ENCODE measurements around the gene TP53I11. TPM values are rescaled to one million over a fixed set of nuclear protein-coding genes. Genes with fewer than 3 reads are reported as not detected.

The TP53I11 gene
- total and polyA plus RNA-seq, 9 of the 15 experiments (the other 6 are each of a cell fraction or from before 2014, with no cell fraction given): 0.14 to 2.5 (median 1.2) TPM; not detected in 2

DNA sequence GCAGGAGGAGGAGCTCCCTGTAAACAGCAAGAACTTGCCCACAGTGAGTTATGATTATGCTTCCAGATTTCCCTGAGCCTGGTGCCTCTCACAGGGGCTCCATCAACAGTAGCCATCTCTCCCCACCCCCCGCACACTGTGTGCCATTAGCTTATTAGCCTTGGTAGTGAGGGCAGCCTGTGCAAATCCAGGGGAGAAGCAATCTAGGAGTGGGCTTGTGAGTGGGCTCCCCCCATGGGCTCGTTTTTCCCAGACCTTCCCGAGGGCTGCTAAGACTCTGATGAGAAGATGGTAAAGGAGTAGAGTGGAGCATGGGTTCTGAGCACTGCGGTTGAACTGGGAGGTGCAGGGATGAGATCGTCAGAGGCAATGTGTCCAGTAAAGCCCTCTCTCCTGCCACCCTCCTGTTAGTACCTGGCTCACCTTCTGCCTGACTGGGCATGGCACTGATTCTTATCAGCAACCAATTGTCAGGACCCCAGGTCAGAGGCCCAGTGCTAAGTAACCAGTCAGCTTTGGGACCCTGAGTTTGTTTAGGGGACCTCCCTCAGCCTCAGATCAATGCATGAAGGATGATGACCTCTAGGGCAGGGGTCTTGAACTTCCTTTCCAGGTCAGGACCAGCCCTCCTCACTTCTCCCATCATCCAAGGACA lies 38.4 kb upstream of the TP53I11 start:
- FAIRE-seq: no peak
- Histone ChIP-seq H3K79me2 (ENCODE audit: control insufficient read depth, insufficient read depth, low read length) (no peaks in the 10 kb centered on the region), H4K20me1 (replicated peaks; ENCODE audit: control insufficient read depth, insufficient read depth, low read length) (no peaks in the 10 kb centered on the region; the same call in none of the 2 replicates), H3K9ac (ENCODE audit: insufficient read depth in 1 of 2, low read depth in 2 of 2, low read length in 2 of 2) (no peak overlapping the region), H3K9me3 (replicated peaks; ENCODE audit: control insufficient read depth, insufficient read depth, low read depth, low read length) (no peaks in the 10 kb centered on the region), H3K9me1 (ENCODE audit: control insufficient read depth, insufficient read depth, low read length) (no peaks in the 10 kb centered on the region), H2AFZ (ENCODE audit: low read depth, low read length) (no peak overlapping the region), H3K4me2 (ENCODE audit: insufficient read depth, low read length) (no peak overlapping the region), H3K4me1 (replicated peaks in 1 of 2; ENCODE audit: control insufficient read depth in 2 of 2, insufficient read depth in 2 of 2, low read length in 2 of 2) (no peaks in the 10 kb centered on the region), H3K27ac (ENCODE audit: extremely low read depth, low read depth, low read length) (no peak overlapping the region), H3K27me3 (ENCODE audit: control insufficient read depth in 2 of 2, insufficient read depth in 2 of 2, low read length in 2 of 2) (peaks cover 13 to 61% of the 10 kb centered on the region in 2 experiments), H3K36me3 (ENCODE audit: control insufficient read depth, insufficient read depth, low read length) (no peaks in the 10 kb centered on the region), H3K4me3 (no peak overlapping the region)
- TF ChIP-seq HNRNPH1 (optimal IDR thresholded peaks at IDR 0.05; ENCODE audit: low read depth, low read length) (no peak), ZFP36 (IDR thresholded peaks at IDR 0.05; ENCODE audit: low read depth, low read length, partially characterized antibody) (no peak), TCF7 (IDR thresholded peaks at IDR 0.05; ENCODE audit: borderline replicate concordance) (no peak), MCM2 (IDR thresholded peaks at IDR 0.05; ENCODE audit: low read depth) (no peak), CHD4 (IDR thresholded peaks at IDR 0.05; ENCODE audit: insufficient read depth, insufficient replicate concordance, low read depth, low read length, poor library complexity, severe bottlenecking) (no peak), SIX5 (IDR thresholded peaks at IDR 0.05; ENCODE audit: borderline replicate concordance in 1 of 2, insufficient read depth in 1 of 2, low read depth in 1 of 2, low read length in 2 of 2) (no peak), PCBP2 (IDR thresholded peaks at IDR 0.05; ENCODE audit: low read depth, low read length, poor library complexity, severe bottlenecking) (no peak)
- TF ChIP-seq, protein P1, sequence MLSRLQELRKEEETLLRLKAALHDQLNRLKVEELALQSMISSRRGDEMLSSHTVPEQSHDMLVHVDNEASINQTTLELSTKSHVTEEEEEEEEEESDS (CRISPR knock-in tag; IDR thresholded peaks at IDR 0.05): no peak
- TF ChIP-seq, protein P2, sequence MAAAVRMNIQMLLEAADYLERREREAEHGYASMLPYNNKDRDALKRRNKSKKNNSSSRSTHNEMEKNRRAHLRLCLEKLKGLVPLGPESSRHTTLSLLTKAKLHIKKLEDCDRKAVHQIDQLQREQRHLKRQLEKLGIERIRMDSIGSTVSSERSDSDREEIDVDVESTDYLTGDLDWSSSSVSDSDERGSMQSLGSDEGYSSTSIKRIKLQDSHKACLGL (CRISPR knock-in tag; IDR thresholded peaks at IDR 0.05; ENCODE audit: borderline replicate concordance, poor library complexity, severe bottlenecking): no peak
- TF ChIP-seq, protein P3, sequence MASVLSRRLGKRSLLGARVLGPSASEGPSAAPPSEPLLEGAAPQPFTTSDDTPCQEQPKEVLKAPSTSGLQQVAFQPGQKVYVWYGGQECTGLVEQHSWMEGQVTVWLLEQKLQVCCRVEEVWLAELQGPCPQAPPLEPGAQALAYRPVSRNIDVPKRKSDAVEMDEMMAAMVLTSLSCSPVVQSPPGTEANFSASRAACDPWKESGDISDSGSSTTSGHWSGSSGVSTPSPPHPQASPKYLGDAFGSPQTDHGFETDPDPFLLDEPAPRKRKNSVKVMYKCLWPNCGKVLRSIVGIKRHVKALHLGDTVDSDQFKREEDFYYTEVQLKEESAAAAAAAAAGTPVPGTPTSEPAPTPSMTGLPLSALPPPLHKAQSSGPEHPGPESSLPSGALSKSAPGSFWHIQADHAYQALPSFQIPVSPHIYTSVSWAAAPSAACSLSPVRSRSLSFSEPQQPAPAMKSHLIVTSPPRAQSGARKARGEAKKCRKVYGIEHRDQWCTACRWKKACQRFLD (CRISPR knock-in tag; IDR thresholded peaks at IDR 0.05): no peak
- TF ChIP-seq, protein P4, sequence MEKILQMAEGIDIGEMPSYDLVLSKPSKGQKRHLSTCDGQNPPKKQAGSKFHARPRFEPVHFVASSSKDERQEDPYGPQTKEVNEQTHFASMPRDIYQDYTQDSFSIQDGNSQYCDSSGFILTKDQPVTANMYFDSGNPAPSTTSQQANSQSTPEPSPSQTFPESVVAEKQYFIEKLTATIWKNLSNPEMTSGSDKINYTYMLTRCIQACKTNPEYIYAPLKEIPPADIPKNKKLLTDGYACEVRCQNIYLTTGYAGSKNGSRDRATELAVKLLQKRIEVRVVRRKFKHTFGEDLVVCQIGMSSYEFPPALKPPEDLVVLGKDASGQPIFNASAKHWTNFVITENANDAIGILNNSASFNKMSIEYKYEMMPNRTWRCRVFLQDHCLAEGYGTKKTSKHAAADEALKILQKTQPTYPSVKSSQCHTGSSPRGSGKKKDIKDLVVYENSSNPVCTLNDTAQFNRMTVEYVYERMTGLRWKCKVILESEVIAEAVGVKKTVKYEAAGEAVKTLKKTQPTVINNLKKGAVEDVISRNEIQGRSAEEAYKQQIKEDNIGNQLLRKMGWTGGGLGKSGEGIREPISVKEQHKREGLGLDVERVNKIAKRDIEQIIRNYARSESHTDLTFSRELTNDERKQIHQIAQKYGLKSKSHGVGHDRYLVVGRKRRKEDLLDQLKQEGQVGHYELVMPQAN (IDR thresholded peaks at IDR 0.05; ENCODE audit: borderline replicate concordance): no peak
- TF ChIP-seq, protein P5, sequence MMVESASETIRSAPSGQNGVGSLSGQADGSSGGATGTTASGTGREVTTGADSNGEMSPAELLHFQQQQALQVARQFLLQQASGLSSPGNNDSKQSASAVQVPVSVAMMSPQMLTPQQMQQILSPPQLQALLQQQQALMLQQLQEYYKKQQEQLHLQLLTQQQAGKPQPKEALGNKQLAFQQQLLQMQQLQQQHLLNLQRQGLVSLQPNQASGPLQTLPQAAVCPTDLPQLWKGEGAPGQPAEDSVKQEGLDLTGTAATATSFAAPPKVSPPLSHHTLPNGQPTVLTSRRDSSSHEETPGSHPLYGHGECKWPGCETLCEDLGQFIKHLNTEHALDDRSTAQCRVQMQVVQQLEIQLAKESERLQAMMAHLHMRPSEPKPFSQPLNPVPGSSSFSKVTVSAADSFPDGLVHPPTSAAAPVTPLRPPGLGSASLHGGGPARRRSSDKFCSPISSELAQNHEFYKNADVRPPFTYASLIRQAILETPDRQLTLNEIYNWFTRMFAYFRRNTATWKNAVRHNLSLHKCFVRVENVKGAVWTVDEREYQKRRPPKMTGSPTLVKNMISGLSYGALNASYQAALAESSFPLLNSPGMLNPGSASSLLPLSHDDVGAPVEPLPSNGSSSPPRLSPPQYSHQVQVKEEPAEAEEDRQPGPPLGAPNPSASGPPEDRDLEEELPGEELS (CRISPR knock-in tag; IDR thresholded peaks at IDR 0.05; ENCODE audit: borderline replicate concordance): no peak
- TF ChIP-seq, protein P6, sequence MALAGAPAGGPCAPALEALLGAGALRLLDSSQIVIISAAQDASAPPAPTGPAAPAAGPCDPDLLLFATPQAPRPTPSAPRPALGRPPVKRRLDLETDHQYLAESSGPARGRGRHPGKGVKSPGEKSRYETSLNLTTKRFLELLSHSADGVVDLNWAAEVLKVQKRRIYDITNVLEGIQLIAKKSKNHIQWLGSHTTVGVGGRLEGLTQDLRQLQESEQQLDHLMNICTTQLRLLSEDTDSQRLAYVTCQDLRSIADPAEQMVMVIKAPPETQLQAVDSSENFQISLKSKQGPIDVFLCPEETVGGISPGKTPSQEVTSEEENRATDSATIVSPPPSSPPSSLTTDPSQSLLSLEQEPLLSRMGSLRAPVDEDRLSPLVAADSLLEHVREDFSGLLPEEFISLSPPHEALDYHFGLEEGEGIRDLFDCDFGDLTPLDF (CRISPR knock-in tag; IDR thresholded peaks at IDR 0.05): no peak
- BruUV-seq (replicated peaks): no TSS peak
- in situ Hi-C loops (cut with MboI) (no loop called here), intact Hi-C loops (cut with micrococcal nuclease) (no loop called here)
- no peak for DNase-seq (ENCODE audit: extremely low read depth in 1 of 4, low spot score in 3 of 4)
- ATAC-seq: no peak
- CTCF ChIA-PET (ENCODE audit: low intra/inter-chr PET ratio): no interaction called here
- POLR2A ChIA-PET: no interaction called here
- WGBS (ENCODE audit: insufficient coverage, low coverage, missing lambda C conversion rate): 0% methylated on average over 5 of the region's 5 CpGs

All from K562 (cell line).